ENCODE measurements around the gene NCKAP5.

DNA sequence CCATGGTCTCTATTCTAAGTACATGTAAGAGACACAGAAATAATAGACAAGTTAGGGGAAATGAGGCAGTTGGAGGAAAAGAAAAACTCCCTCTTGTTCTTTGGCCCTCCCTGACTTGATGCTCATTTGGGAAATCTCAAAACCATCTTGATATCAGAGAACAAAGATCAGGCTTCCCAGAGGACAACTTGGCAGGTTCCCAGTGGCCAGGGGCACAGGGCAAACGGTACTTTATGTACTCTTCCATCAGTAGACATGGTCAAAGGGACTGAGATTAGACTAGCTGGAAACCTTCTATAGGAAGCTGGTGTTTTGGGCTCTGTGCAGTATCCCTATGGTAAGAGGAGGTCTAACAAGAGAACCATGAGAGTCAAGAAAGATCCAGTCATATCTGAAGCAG, 56.6 kb downstream of the NCKAP5 start:
- no peak for TF ChIP-seq SUZ12 (IDR thresholded peaks at IDR 0.05; ENCODE audit: extremely low read depth, insufficient read depth, insufficient read length)
- TF ChIP-seq YY1 (IDR thresholded peaks at IDR 0.05; ENCODE audit: insufficient read depth, insufficient read length): no peak

Measured in NT2/D1 (cell line).